ENCODE measurements around the gene CACNA1S. TPM values are rescaled to one million over a fixed set of nuclear protein-coding genes. Genes with fewer than 3 reads are reported as not detected.

The CACNA1S gene
- total RNA-seq, 1 donor from 2014 or later, result not detected

DNA sequence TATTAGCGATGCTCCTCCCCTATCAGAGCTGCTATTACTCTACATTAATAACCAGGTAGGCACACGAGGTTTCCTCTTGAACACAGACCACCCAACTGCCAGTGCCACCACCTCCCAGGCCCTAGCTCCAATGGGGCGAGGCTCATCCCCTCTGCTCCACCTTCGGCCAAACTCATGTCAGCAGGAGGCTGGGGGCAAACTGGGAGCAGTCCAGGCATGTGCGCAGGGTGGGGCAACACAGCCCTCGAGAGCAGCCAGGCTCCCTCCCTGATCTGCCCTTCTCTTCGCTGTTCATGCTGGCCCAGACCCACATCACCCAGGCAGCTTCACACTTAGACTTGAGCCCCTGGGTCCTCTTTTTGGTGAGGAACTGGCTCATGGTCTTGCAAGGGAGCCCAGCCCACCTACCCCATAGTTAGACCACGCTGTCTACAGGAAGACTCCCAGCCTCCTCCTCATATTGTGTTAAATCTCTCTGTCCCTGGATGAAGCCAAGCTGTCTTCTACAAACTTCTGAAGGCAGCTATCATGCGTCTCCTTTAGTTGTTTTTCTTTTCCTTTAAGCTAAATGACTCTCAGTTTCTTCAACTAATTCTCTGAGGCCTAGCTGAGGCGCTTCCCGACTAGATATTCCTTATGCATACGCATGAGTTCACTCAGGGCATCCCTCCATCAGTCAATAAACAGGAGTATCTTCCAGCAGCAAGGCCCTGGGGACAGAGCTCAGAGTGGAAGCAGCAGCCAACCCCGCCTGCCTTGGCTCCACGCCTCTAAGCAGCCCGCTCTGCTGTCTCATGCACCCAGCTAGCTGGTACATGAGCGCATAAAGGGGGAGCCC, 30.0 kb upstream of the CACNA1S start:
- no peaks in the 10 kb centered on the region for H3K9me3 ChIP-seq (ENCODE audit: insufficient read depth, low read depth, low read length)
- Mint-ChIP-seq H3K4me3 (ENCODE audit: unreplicated experiment) (no peak overlapping the region), H3K9me3 (ENCODE audit: unreplicated experiment) (no peaks in the 10 kb centered on the region), H3K36me3 (ENCODE audit: low read depth, unreplicated experiment) (peaks cover 36% of the 10 kb centered on the region), H3K27me3 (ENCODE audit: low read depth, unreplicated experiment) (no peaks in the 10 kb centered on the region), H3K27ac (ENCODE audit: unreplicated experiment) (no peak overlapping the region), H3K4me1 (ENCODE audit: low read depth, unreplicated experiment) (peaks cover 11% of the 10 kb centered on the region)
- H2AFZ ChIP-seq (ENCODE audit: low read depth, low read length), result no peak overlapping the region
- H3K9ac ChIP-seq (ENCODE audit: low read length), result no peak overlapping the region
- H3K4me2 ChIP-seq (ENCODE audit: low read length), result no peak overlapping the region
- H3K27ac ChIP-seq (ENCODE audit: low read depth, low read length), result no peak overlapping the region
- H4K20me1 ChIP-seq (ENCODE audit: insufficient read depth, low read length), result peaks cover 32% of the 10 kb centered on the region
- H3K4me3 ChIP-seq (ENCODE audit: insufficient read depth, low read depth, low read length), result no peak overlapping the region
- TF ChIP-seq EZH2 (IDR thresholded peaks at IDR 0.05; ENCODE audit: insufficient read depth, low read length), result no peak
- TF ChIP-seq, protein P1, sequence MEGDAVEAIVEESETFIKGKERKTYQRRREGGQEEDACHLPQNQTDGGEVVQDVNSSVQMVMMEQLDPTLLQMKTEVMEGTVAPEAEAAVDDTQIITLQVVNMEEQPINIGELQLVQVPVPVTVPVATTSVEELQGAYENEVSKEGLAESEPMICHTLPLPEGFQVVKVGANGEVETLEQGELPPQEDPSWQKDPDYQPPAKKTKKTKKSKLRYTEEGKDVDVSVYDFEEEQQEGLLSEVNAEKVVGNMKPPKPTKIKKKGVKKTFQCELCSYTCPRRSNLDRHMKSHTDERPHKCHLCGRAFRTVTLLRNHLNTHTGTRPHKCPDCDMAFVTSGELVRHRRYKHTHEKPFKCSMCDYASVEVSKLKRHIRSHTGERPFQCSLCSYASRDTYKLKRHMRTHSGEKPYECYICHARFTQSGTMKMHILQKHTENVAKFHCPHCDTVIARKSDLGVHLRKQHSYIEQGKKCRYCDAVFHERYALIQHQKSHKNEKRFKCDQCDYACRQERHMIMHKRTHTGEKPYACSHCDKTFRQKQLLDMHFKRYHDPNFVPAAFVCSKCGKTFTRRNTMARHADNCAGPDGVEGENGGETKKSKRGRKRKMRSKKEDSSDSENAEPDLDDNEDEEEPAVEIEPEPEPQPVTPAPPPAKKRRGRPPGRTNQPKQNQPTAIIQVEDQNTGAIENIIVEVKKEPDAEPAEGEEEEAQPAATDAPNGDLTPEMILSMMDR (IDR thresholded peaks at IDR 0.05; ENCODE audit: insufficient read depth, low read depth, low read length), result no peak
- H3K4me1 ChIP-seq (ENCODE audit: insufficient read depth, low read length), result peaks cover 13% of the 10 kb centered on the region
- no peak for DNase-seq (ENCODE audit: low read depth)
- H3K79me2 ChIP-seq (ENCODE audit: insufficient read depth, low read length), result no peaks in the 10 kb centered on the region
- H3K27me3 ChIP-seq (ENCODE audit: insufficient read depth, low read length), result no peaks in the 10 kb centered on the region
- H3K36me3 ChIP-seq (ENCODE audit: insufficient read depth, low read length), result peaks cover 28% of the 10 kb centered on the region
- FAIRE-seq, result no peak

DNA sequence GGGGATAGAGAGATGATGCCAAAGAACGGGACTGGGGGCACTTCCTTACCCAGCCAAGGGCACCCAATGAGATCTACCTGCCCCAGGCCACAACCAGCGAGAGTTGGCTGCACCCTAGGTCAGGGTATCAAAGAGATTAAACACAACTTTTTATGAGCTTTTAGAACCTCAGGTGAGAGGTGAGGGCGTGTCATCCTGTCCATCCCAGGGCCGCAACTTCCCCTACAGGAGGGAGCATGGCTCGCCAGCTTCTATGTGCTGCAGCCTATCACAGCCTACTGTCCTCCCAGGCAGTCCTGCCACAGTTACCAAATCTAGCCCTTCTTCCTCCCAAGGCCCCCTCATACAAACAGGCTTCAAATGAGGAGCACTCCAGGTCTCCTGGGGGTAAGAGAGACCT, 29.2 kb upstream of the CACNA1S start:
- H4K20me1 ChIP-seq (ENCODE audit: insufficient read depth, low read length), result peaks cover 40% of the 10 kb centered on the region
- H3K9me3 Mint-ChIP-seq (ENCODE audit: unreplicated experiment), result no peaks in the 10 kb centered on the region
- H3K4me3 ChIP-seq (ENCODE audit: insufficient read depth, low read depth, low read length), result no peak overlapping the region
- no peak overlapping the region for H3K27ac ChIP-seq (ENCODE audit: low read depth, low read length)
- peaks cover 25% of the 10 kb centered on the region for H3K36me3 ChIP-seq (ENCODE audit: insufficient read depth, low read length)
- H3K4me2 ChIP-seq (ENCODE audit: low read length), result no peak overlapping the region
- H3K79me2 ChIP-seq (ENCODE audit: insufficient read depth, low read length), result no peaks in the 10 kb centered on the region
- no peak overlapping the region for H3K9ac ChIP-seq (ENCODE audit: low read length)
- no peak overlapping the region for H2AFZ ChIP-seq (ENCODE audit: low read depth, low read length)
- H3K27me3 Mint-ChIP-seq (ENCODE audit: low read depth, unreplicated experiment), result no peaks in the 10 kb centered on the region
- TF ChIP-seq EZH2 (IDR thresholded peaks at IDR 0.05; ENCODE audit: insufficient read depth, low read length), result no peak
- TF ChIP-seq, protein P1 (IDR thresholded peaks at IDR 0.05; ENCODE audit: insufficient read depth, low read depth, low read length), result no peak
- peaks cover 13% of the 10 kb centered on the region for H3K4me1 Mint-ChIP-seq (ENCODE audit: low read depth, unreplicated experiment)
- DNase-seq (ENCODE audit: low read depth) (no peak), FAIRE-seq (no peak)
- H3K36me3 Mint-ChIP-seq (ENCODE audit: low read depth, unreplicated experiment), result peaks cover 33% of the 10 kb centered on the region
- H3K9me3 ChIP-seq (ENCODE audit: insufficient read depth, low read depth, low read length), result no peaks in the 10 kb centered on the region
- no peak overlapping the region for H3K4me3 Mint-ChIP-seq (ENCODE audit: unreplicated experiment)
- H3K27me3 ChIP-seq (ENCODE audit: insufficient read depth, low read length), result no peaks in the 10 kb centered on the region
- H3K27ac Mint-ChIP-seq (ENCODE audit: unreplicated experiment), result no peak overlapping the region
- H3K4me1 ChIP-seq (ENCODE audit: insufficient read depth, low read length), result peaks cover 20% of the 10 kb centered on the region

DNA sequence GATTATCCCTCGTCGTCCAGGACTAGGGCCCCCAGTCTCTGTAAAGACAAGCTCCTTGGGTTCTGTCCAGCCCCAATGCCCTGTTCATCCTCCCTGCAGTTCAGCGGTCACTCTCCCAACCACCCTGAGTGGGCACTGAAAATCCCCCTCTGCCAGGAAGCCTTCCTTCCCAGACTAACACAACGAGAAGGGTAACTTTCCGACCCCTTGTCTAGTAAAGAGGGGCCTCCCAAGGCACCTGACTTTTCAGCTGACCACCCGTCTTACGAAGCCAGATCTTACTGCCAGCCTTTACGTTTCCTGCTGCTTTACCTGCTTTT, 28.7 kb upstream of the CACNA1S start:
- peaks cover 13% of the 10 kb centered on the region for H3K4me1 Mint-ChIP-seq (ENCODE audit: low read depth, unreplicated experiment)

More for the DNA sequence above, 28.7 kb upstream of the CACNA1S start:
- no peak overlapping the region for H3K27ac ChIP-seq (ENCODE audit: low read depth, low read length)
- H3K27me3 Mint-ChIP-seq (ENCODE audit: low read depth, unreplicated experiment), result no peaks in the 10 kb centered on the region
- H3K9ac ChIP-seq (ENCODE audit: low read length), result no peak overlapping the region
- no peaks in the 10 kb centered on the region for H3K27me3 ChIP-seq (ENCODE audit: insufficient read depth, low read length)
- peaks cover 20% of the 10 kb centered on the region for H3K4me1 ChIP-seq (ENCODE audit: insufficient read depth, low read length)
- peaks cover 21% of the 10 kb centered on the region for H3K36me3 ChIP-seq (ENCODE audit: insufficient read depth, low read length)
- peaks cover 45% of the 10 kb centered on the region for H4K20me1 ChIP-seq (ENCODE audit: insufficient read depth, low read length)
- H3K4me2 ChIP-seq (ENCODE audit: low read length), result no peak overlapping the region
- no peaks in the 10 kb centered on the region for H3K9me3 ChIP-seq (ENCODE audit: insufficient read depth, low read depth, low read length)
- H3K36me3 Mint-ChIP-seq (ENCODE audit: low read depth, unreplicated experiment), result peaks cover 28% of the 10 kb centered on the region
- H3K4me3 ChIP-seq (ENCODE audit: insufficient read depth, low read depth, low read length), result no peak overlapping the region
- H2AFZ ChIP-seq (ENCODE audit: low read depth, low read length), result no peak overlapping the region
- no peak overlapping the region for H3K27ac Mint-ChIP-seq (ENCODE audit: unreplicated experiment)
- no peak overlapping the region for H3K4me3 Mint-ChIP-seq (ENCODE audit: unreplicated experiment)
- no peaks in the 10 kb centered on the region for H3K9me3 Mint-ChIP-seq (ENCODE audit: unreplicated experiment)
- DNase-seq (ENCODE audit: low read depth), result no peak
- TF ChIP-seq, protein P1 (IDR thresholded peaks at IDR 0.05; ENCODE audit: insufficient read depth, low read depth, low read length), result no peak
- no peak for FAIRE-seq
- H3K79me2 ChIP-seq (ENCODE audit: insufficient read depth, low read length), result no peaks in the 10 kb centered on the region

All from astrocyte (in vitro differentiated cells and primary cell).